GM12891 (cell line): ENCODE results near the gene NRP1.

Source experiments
- POLR2A ChIP-seq: IDR thresholded peaks from 2 replicates; pipeline ENCODE4 v1.6.1; 2011; ENCODE audit warnings: low read depth, low read length, control low read depth
- POLR2AphosphoS5 ChIP-seq: IDR thresholded peaks from 2 replicates; pipeline ENCODE4 v1.6.1; 2011; ENCODE audit warnings: low read depth, low read length, control low read depth
- POU2F2 ChIP-seq: IDR thresholded peaks from 2 replicates; pipeline ENCODE4 v1.6.1; 2011; ENCODE audit warnings: low read depth, mild to moderate bottlenecking, control low read depth, low read length, moderate library complexity
- SPI1 ChIP-seq: IDR thresholded peaks from 2 replicates; pipeline ENCODE4 v1.6.1; 2011; ENCODE audit warnings: low read depth, low read length, control low read depth
- TAF1 ChIP-seq: IDR thresholded peaks from 2 replicates; pipeline ENCODE4 v1.6.1; 2011; ENCODE audit warnings: low read depth, low read length, control low read depth

DNA sequence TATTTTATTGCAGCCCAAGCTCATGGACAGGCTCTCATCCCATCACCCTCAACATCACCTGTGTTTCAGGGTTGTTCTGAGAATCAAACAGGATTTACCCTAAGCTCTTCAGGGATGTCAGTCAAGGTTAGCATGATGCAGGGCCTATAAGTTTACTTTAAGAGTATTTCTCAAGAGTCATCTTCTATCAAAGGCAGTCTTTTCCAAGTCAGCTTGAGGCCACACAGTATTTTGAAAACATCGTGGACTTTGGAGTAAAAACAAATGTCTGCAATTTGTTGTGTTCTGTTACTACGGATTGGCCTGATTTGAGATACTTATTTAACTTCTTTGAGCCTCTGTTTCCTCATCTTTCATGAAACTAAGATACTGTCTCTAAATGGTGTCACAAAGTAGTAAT is 42.0 kb upstream of the NRP1 start:
- TF ChIP-seq TAF1, result no peak
- TF ChIP-seq POLR2AphosphoS5, result no peak
- TF ChIP-seq SPI1, result no peak
- TF ChIP-seq POLR2A, result no peak
- no peak for TF ChIP-seq POU2F2
